Fibroblast of skin of right biceps (primary cell): ENCODE measurements around the gene TLR9.
"Not testable (repeated sequence)": the region's sequence is repeated elsewhere in the genome, so short reads cannot be mapped to it uniquely, and the experiment has no call there.

Source experiments
- DNase-seq: peaks from one replicate; pipeline ENCODE4 v3.0.0-alpha.2; 2013

TLR9 gene

GRCh38 chr3:52225452-52226228 is at the start of gene TLR9:
Gene TLR9 (minus strand): TSS chr3:52225645. CDS start chr3:52225529, 116 bp downstream.
- no peak for DNase-seq

- not testable (repeated sequence) for DNase-seq
These were observed 49.3 kb upstream of the TLR9 start for GRCh38 chr3:52274781-52275180.

GRCh38 chr3:52272831-52273230 is 47.4 kb upstream of the TLR9 start:
- no peak for DNase-seq

- DNase-seq, result not testable (repeated sequence)
These were observed 46.7 kb upstream of the TLR9 start for GRCh38 chr3:52272172-52272571.

GRCh38 chr3:52270252-52270754 is 44.9 kb upstream of the TLR9 start:
- no peak for DNase-seq

GRCh38 chr3:52269776-52270175 is 44.3 kb upstream of the TLR9 start:
- DNase-seq, result no peak

- no peak for DNase-seq
These were observed 42.6 kb upstream of the TLR9 start for GRCh38 chr3:52268036-52268435.

- DNase-seq, result no peak
These were observed 39.9 kb upstream of the TLR9 start for GRCh38 chr3:52265387-52265786.

GRCh38 chr3:52262447-52262846 is 37.0 kb upstream of the TLR9 start:
- no peak for DNase-seq

GRCh38 chr3:52259448-52259847 is 34.0 kb upstream of the TLR9 start:
- DNase-seq, result no peak

- DNase-seq, result no peak
These were observed 33.6 kb upstream of the TLR9 start for GRCh38 chr3:52259035-52259434.

- DNase-seq, result no peak
These were observed 32.5 kb upstream of the TLR9 start for GRCh38 chr3:52257911-52258310.

- DNase-seq, result no peak
These were observed 31.2 kb upstream of the TLR9 start for GRCh38 chr3:52256622-52257021.

- no peak for DNase-seq
These were observed 30.7 kb upstream of the TLR9 start for GRCh38 chr3:52256159-52256558.

- no peak for DNase-seq
These were observed 29.2 kb upstream of the TLR9 start for GRCh38 chr3:52254608-52255007.

- no peak for DNase-seq
These were observed 28.2 kb upstream of the TLR9 start for GRCh38 chr3:52253314-52254304.

GRCh38 chr3:52250122-52250521 is 24.7 kb upstream of the TLR9 start:
- DNase-seq, result no peak

- no peak for DNase-seq
These were observed 24.2 kb upstream of the TLR9 start for GRCh38 chr3:52249683-52250082.

GRCh38 chr3:52248816-52249547 is 23.5 kb upstream of the TLR9 start:
- peak; percentile 19 for DNase-seq

- DNase-seq, result no peak
These were observed 22.7 kb upstream of the TLR9 start for GRCh38 chr3:52248165-52248541.

GRCh38 chr3:52247409-52248164 is 22.1 kb upstream of the TLR9 start:
- no peak for DNase-seq

GRCh38 chr3:52246728-52247408 is 21.4 kb upstream of the TLR9 start:
- no peak for DNase-seq
